A549 (cell line): ENCODE data around the gene SEC23IP. TPM values are rescaled to one million over a fixed set of nuclear protein-coding genes. Genes with fewer than 3 reads are reported as not detected.

Source experiments
- ATAC-seq, 2 experiments: fragments of 200-7000 bp in 1 of 2; fragments of >200 bp in 1 of 2; cut with Nextera tagmentation in 1 of 2; cut with Tn5 transposase in 1 of 2; 3 replicates each; pipeline versions ENCODE4 v1.8.0 to v1.9.1; 2018 to 2020; ENCODE audit warnings: mild to moderate bottlenecking in 1 of 2, moderate library complexity in 1 of 2
- CTCF ChIA-PET: fragments of 300-600 bp; sonication (Branson Sonifier 250); formaldehyde crosslinking; extraction: SDS; loops from one replicate; lab custom pipeline; 2021; ENCODE audit warnings: antibody characterized with exemption, inconsistent platforms; lab: Yijun Ruan, JAX
- POLR2A ChIA-PET: fragments of 350-600 bp; formaldehyde crosslinking; extraction: SDS; loops from one replicate; lab custom pipeline; 2021; ENCODE audit warnings: antibody characterized with exemption, inconsistent platforms; lab: Yijun Ruan, JAX
- DNase-seq, 2 experiments: peaks; one replicate each; pipeline versions ENCODE4 v3.0.0 to v3.0.0-alpha.2; 2011 to 2016; ENCODE audit warnings: low read depth in 1 of 2, low spot score in 1 of 2
- FAIRE-seq: peaks from 2 replicates; lab custom pipeline; 2011; peaks lifted over from hg19 to GRCh38; lab: Jason Lieb, UNC
- H3K27ac ChIP-seq, 2 experiments: fragments of >200 bp; sonication (Bioruptor Twin); formaldehyde crosslinking; 3 replicates each; pipeline ENCODE4 v1.5.1; 2016 to 2017
- H3K4me1 ChIP-seq: fragments of >200 bp; sonication (Bioruptor Twin); formaldehyde crosslinking; 3 replicates; pipeline ENCODE4 v1.6.1; 2016
- H3K4me2 ChIP-seq: fragments of >200 bp; sonication (Bioruptor Twin); formaldehyde crosslinking; 3 replicates; pipeline ENCODE4 v1.6.1; 2016
- H3K4me3 ChIP-seq: fragments of >200 bp; sonication (Bioruptor Twin); formaldehyde crosslinking; 3 replicates; pipeline ENCODE4 v1.5.1; 2016
- H3K9me3 ChIP-seq: fragments of >200 bp; sonication (Bioruptor Twin); formaldehyde crosslinking; 3 replicates; pipeline ENCODE4 v1.6.1; 2016
- ATOH8 ChIP-seq: fragments of 250-450 bp; sonication (Bioruptor Pico); IDR thresholded peaks from 2 replicates; pipeline ENCODE4 v1.5.0; 2020; ENCODE audit warnings: low read depth, mild to moderate bottlenecking, moderate library complexity
- BCL3 ChIP-seq: fragments of >200 bp; sonication (Bioruptor Twin); formaldehyde crosslinking; IDR thresholded peaks from 3 replicates; pipeline ENCODE4 v1.6.1; 2016
- BHLHE40 ChIP-seq: IDR thresholded peaks from 2 replicates; pipeline ENCODE4 v1.6.1; 2012; ENCODE audit warnings: low read depth, low read length, inconsistent platforms
- CBX8 ChIP-seq: fragments of 200-600 bp; sonication (generic); IDR thresholded peaks from 2 replicates; pipeline ENCODE4 v1.6.1; 2016
- CTCF ChIP-seq: fragments of >200 bp; sonication (Bioruptor Twin); formaldehyde crosslinking; IDR thresholded peaks from 3 replicates; pipeline ENCODE4 v1.5.1; 2016
- E2F6 ChIP-seq: IDR thresholded peaks from 2 replicates; pipeline ENCODE4 v1.6.1; 2012; ENCODE audit warnings: low read depth, borderline replicate concordance
- EHF ChIP-seq: fragments of 250-450 bp; sonication (Bioruptor Pico); IDR thresholded peaks from 2 replicates; pipeline ENCODE4 v1.5.0; 2020; ENCODE audit warnings: mild to moderate bottlenecking
- FOSB ChIP-seq: fragments of 250-450 bp; sonication (Bioruptor Pico); IDR thresholded peaks from 2 replicates; pipeline ENCODE4 v1.5.0; 2020; ENCODE audit warnings: mild to moderate bottlenecking, moderate library complexity
- FOSL2 ChIP-seq, 2 experiments: fragments of 450-650 bp in 1 of 2; fragments of >200 bp in 1 of 2; sonication (Bioruptor Twin) in 1 of 2; formaldehyde crosslinking; IDR thresholded peaks; 2 replicates each; pipeline versions ENCODE4 v1.5.0 to v1.6.1; 2016 to 2020; ENCODE audit warnings: mild to moderate bottlenecking in 1 of 2, moderate library complexity in 1 of 2
- HEYL ChIP-seq: fragments of 250-450 bp; sonication (Bioruptor Pico); IDR thresholded peaks from 2 replicates; pipeline ENCODE4 v1.8.0; 2021; ENCODE audit warnings: mild to moderate bottlenecking, moderate library complexity
- JUN ChIP-seq, 2 experiments: fragments of >200 bp; sonication (Bioruptor Twin); formaldehyde crosslinking; IDR thresholded peaks; 2 replicates in 1 of 2; 3 replicates in 1 of 2; pipeline ENCODE4 v1.6.1; 2016 to 2017
- KDM1A ChIP-seq: fragments of 200-600 bp; sonication (generic); IDR thresholded peaks from 2 replicates; pipeline ENCODE4 v1.6.1; 2016; ENCODE audit warnings: low read depth, mild to moderate bottlenecking
- NFE2L2 ChIP-seq: fragments of 150-350 bp; conservative IDR thresholded peaks from 2 replicates; pipeline ENCODE4 v1.6.1; 2014; ENCODE audit warnings: low read length
- NPAS2 ChIP-seq: fragments of 250-450 bp; sonication (Bioruptor Pico); IDR thresholded peaks from 2 replicates; pipeline ENCODE4 v1.8.0; 2022; ENCODE audit warnings: mild to moderate bottlenecking, moderate library complexity, borderline replicate concordance
- POLR2A ChIP-seq: IDR thresholded peaks from 2 replicates; pipeline ENCODE4 v1.6.1; 2012; ENCODE audit warnings: mild to moderate bottlenecking, low read length
- RNF2 ChIP-seq: fragments of 200-600 bp; sonication (generic); IDR thresholded peaks from 2 replicates; pipeline ENCODE4 v1.6.1; 2016; ENCODE audit warnings: low read depth, mild to moderate bottlenecking, antibody characterized with exemption, moderate library complexity, borderline replicate concordance
- TP53 ChIP-seq: fragments of 250-450 bp; sonication (Bioruptor Pico); IDR thresholded peaks from 2 replicates; pipeline ENCODE4 v1.5.0; 2021; ENCODE audit warnings: mild to moderate bottlenecking, moderate library complexity
- ZFP36 ChIP-seq: fragments of 450-650 bp; IDR thresholded peaks from 2 replicates; pipeline ENCODE4 v1.6.1; 2014; ENCODE audit warnings: borderline replicate concordance; ENCODE audit not compliant: partially characterized antibody
- ZSCAN20 ChIP-seq: fragments of 250-450 bp; sonication (Bioruptor Pico); IDR thresholded peaks from 2 replicates; pipeline ENCODE4 v1.8.0; 2022; ENCODE audit warnings: mild to moderate bottlenecking, moderate library complexity
- WGBS: methylation state at CpG from one replicate; pipeline ENCODE4 v1.1.6; 2017; ENCODE audit errors: missing lambda C conversion rate; 5-methylcytosine and 5-hydroxymethylcytosine counted together
- polyA plus RNA-seq, 4 experiments: library from polyadenylated mRNA; depleted of rRNA in 3 of 4; stranded (reverse); fragments of >200 nt; fragmentation: RNase III in 1 of 4; extraction: RNeasy Plus Mini Kit Qiagen cat#74134 plus additional on column Dnase treatment in 1 of 4; gene quantifications; 2 replicates in 3 of 4; 3 replicates in 1 of 4; pipeline ENCODE4 v1.2.3, GENCODE V29; 2011 to 2017

Gene SEC23IP
- polyA plus RNA-seq, 2 of the 4 experiments (the other 2 are of a cell fraction), result 44.9 to 75.6 TPM

- H3K4me3 ChIP-seq, result no peak overlapping the region
- no peaks in the 10 kb centered on the region for H3K4me1 ChIP-seq
- FAIRE-seq, result no peak
- no peak overlapping the region for H3K4me2 ChIP-seq
- peak in 1 of 2 experiments; percentile 42; a peak in 2 of 6 replicates for ATAC-seq
- TF ChIP-seq POLR2A (no peak), FOSL2 (IDR thresholded peaks at IDR 0.05) (no peak), FOSL2 (CRISPR knock-in tag; IDR thresholded peaks at IDR 0.05) (no peak), ZSCAN20 (CRISPR knock-in tag) (no peak), HEYL (CRISPR knock-in tag) (no peak), NPAS2 (CRISPR knock-in tag) (no peak), BCL3 (no peak), FOSB (CRISPR knock-in tag) (no peak), E2F6 (no peak), BHLHE40 (no peak)
- CTCF ChIA-PET, result no interaction called here
- H3K27ac ChIP-seq, result no peak overlapping the region
- DNase-seq, result peak in 1 of 2 experiments; percentile 32
- 51% methylated on average over 5 of the region's 5 CpGs for WGBS
- POLR2A ChIA-PET, result no interaction called here
- H3K9me3 ChIP-seq, result no peaks in the 10 kb centered on the region
Measured at GRCh38 chr10:119973281-119973680, 80.8 kb downstream of the SEC23IP start.

GRCh38 chr10:119976421-119976820 lies 83.9 kb downstream of the SEC23IP start:
- Histone ChIP-seq H3K9me3 (no peaks in the 10 kb centered on the region), H3K4me1 (peaks cover 3% of the 10 kb centered on the region)
- TF ChIP-seq FOSB (CRISPR knock-in tag), result no peak
- TF ChIP-seq, all 56 proteins: peak for 0
- no peak overlapping the region for H3K27ac ChIP-seq
- DNase-seq, result no peak
- no peak overlapping the region for H3K4me3 ChIP-seq
- ATAC-seq, result no peak
- CTCF ChIA-PET, result interaction anchor here (0.9 kb wide), 1 partner anchor 13 kb away, joined by 3 read pairs; no protein-coding TSS in a partner anchor
- no peak overlapping the region for H3K4me2 ChIP-seq
- no peak for FAIRE-seq
- 51% methylated on average over 3 of the region's 3 CpGs for WGBS
- POLR2A ChIA-PET, result no interaction called here

GRCh38 chr10:119980956-119981750 lies 88.6 kb downstream of the SEC23IP start:
- ATAC-seq (no peak; a peak in 1 of 6 replicates), FAIRE-seq (no peak), DNase-seq (no peak)
- TF ChIP-seq JUN (IDR thresholded peaks at IDR 0.05), result no peak
- no peak for TF ChIP-seq ZFP36
- TF ChIP-seq NFE2L2, result no peak
- no peak for TF ChIP-seq BHLHE40
- no peak for TF ChIP-seq EHF (CRISPR knock-in tag)
- no peak for TF ChIP-seq TP53 (CRISPR knock-in tag)
- TF ChIP-seq ATOH8 (CRISPR knock-in tag), result no peak
- no peak for TF ChIP-seq CTCF
- TF ChIP-seq KDM1A, result no peak
- no peak for TF ChIP-seq CBX8
- no peak for TF ChIP-seq RNF2
- Histone ChIP-seq H3K4me3 (no peak overlapping the region), H3K4me2 (peak overlapping the region; percentile 59), H3K4me1 (peaks cover 10% of the 10 kb centered on the region), H3K9me3 (no peaks in the 10 kb centered on the region), H3K27ac (no peak overlapping the region)
- WGBS, result 26% methylated on average over 5 of the region's 5 CpGs
- POLR2A ChIA-PET, result no interaction called here
- CTCF ChIA-PET, result interaction anchor here (0.9 kb wide), 1 partner anchor 22 kb away, joined by 3 read pairs; no protein-coding TSS in a partner anchor
